ENCODE results near the gene PPHLN1.

Gene PPHLN1

GRCh38 chr12:42477941-42478340, 152.0 kb downstream of the PPHLN1 start:
- no peak for DNase-seq (ENCODE audit: low read depth in 2 of 2, low spot score in 1 of 2)

GRCh38 chr12:42481368-42481767, 155.4 kb downstream of the PPHLN1 start:
- no peak for DNase-seq (ENCODE audit: low read depth in 2 of 2, low spot score in 1 of 2)

GRCh38 chr12:42482041-42482747, 156.2 kb downstream of the PPHLN1 start:
- no peak for DNase-seq (ENCODE audit: low read depth in 2 of 2, low spot score in 1 of 2)

- no peak for DNase-seq (ENCODE audit: low read depth in 2 of 2, low spot score in 1 of 2)
Measured at GRCh38 chr12:42482748-42483520, 157.0 kb downstream of the PPHLN1 start.

GRCh38 chr12:42483521-42483790, 157.5 kb downstream of the PPHLN1 start:
- no peak for DNase-seq (ENCODE audit: low read depth in 2 of 2, low spot score in 1 of 2)

GRCh38 chr12:42484996-42485395, 159.0 kb downstream of the PPHLN1 start:
- DNase-seq (ENCODE audit: low read depth in 2 of 2, low spot score in 1 of 2), result no peak

GRCh38 chr12:42485823-42486222, 159.9 kb downstream of the PPHLN1 start:
- DNase-seq (ENCODE audit: low read depth in 2 of 2, low spot score in 1 of 2), result no peak

- no peak for DNase-seq (ENCODE audit: low read depth in 2 of 2, low spot score in 1 of 2)
Measured at GRCh38 chr12:42486407-42486806, 160.4 kb downstream of the PPHLN1 start.

GRCh38 chr12:42490261-42490842, 164.4 kb downstream of the PPHLN1 start:
- no peak for DNase-seq (ENCODE audit: low read depth in 2 of 2, low spot score in 1 of 2)
